GM12801 (cell line): ENCODE results near the gene THEMIS2.

Experiments
- TF ChIP-seq, protein P1 (sequence below): IDR thresholded peaks from one replicate; pipeline ENCODE4 v1.5.1; 2011; ENCODE audit warnings: control low read depth; ENCODE audit not compliant: insufficient read length; ENCODE audit errors: extremely low read depth

THEMIS2 gene

DNA sequence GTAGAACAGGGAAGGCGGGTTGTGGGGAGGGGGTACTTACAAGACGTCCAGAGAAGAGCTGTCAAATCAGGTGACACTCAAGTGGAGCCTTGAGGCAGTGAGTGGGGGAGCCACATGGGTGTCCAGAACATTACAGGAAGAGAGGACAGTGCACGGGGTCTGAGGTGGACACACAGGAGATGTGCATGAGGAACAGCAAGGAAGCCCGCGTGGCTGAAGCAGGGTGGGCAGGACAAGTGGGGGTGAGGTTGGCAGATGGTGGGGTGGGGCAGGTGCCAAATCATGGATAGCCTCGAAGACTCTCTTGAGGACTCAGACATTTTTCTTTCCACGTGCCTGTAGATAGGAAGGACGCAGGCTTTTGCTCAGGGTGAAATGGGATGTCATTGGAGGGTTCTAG is 63.4 kb downstream of the THEMIS2 start:
- TF ChIP-seq, protein P1, sequence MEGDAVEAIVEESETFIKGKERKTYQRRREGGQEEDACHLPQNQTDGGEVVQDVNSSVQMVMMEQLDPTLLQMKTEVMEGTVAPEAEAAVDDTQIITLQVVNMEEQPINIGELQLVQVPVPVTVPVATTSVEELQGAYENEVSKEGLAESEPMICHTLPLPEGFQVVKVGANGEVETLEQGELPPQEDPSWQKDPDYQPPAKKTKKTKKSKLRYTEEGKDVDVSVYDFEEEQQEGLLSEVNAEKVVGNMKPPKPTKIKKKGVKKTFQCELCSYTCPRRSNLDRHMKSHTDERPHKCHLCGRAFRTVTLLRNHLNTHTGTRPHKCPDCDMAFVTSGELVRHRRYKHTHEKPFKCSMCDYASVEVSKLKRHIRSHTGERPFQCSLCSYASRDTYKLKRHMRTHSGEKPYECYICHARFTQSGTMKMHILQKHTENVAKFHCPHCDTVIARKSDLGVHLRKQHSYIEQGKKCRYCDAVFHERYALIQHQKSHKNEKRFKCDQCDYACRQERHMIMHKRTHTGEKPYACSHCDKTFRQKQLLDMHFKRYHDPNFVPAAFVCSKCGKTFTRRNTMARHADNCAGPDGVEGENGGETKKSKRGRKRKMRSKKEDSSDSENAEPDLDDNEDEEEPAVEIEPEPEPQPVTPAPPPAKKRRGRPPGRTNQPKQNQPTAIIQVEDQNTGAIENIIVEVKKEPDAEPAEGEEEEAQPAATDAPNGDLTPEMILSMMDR: no peak
